CD8-positive, alpha-beta memory T cell (primary cell): Measurements from ENCODE around the gene AKAP1. TPM values are rescaled to one million over a fixed set of nuclear protein-coding genes. Genes with fewer than 3 reads are reported as not detected.
A peak's percentile ranks its signal among the peaks of the same experiment; 100 is the strongest.

ENCODE experiments used
- CTCF ChIA-PET: fragments of 350-600 bp; sonication (Branson Sonifier 250); formaldehyde crosslinking; loops from one replicate; lab custom pipeline; 2021; ENCODE audit warnings: antibody characterized with exemption; lab: Charles Lee
- POLR2A ChIA-PET: fragments of 350-600 bp; sonication (Branson Sonifier 250); formaldehyde crosslinking; loops from one replicate; lab custom pipeline; 2021; ENCODE audit warnings: antibody characterized with exemption; lab: Charles Lee
- DNase-seq, 5 donors: peaks; one replicate each; pipeline versions ENCODE4 v3.0.0 to v3.0.0-alpha.2; 2020 to 2022; ENCODE audit warnings: mixed read lengths in 1 of 5
- H3K27ac ChIP-seq: one replicate; pipeline ENCODE4 v1.7.0; 2013; ENCODE audit warnings: low read depth, mild to moderate bottlenecking, low read length, moderate library complexity
- H3K27me3 ChIP-seq: 2 replicates; pipeline ENCODE4 v1.7.0; 2013; ENCODE audit warnings: low read length, mild to moderate bottlenecking; ENCODE audit not compliant: insufficient read depth, poor library complexity, severe bottlenecking
- H3K36me3 ChIP-seq: 2 replicates; pipeline ENCODE4 v1.7.0; 2013; ENCODE audit warnings: mild to moderate bottlenecking, low read length, moderate library complexity; ENCODE audit not compliant: insufficient read depth
- H3K4me1 ChIP-seq: 2 replicates; pipeline ENCODE4 v1.7.0; 2013; ENCODE audit warnings: mild to moderate bottlenecking, low read length, moderate library complexity; ENCODE audit not compliant: insufficient read depth
- H3K4me3 ChIP-seq: 2 replicates; pipeline ENCODE4 v1.7.0; 2013; ENCODE audit warnings: mild to moderate bottlenecking, low read length
- H3K9me3 ChIP-seq: 2 replicates; pipeline ENCODE4 v1.7.0; 2013; ENCODE audit warnings: mild to moderate bottlenecking, low read length
- H3K27ac Mint-ChIP-seq, 8 donors: one replicate each; pipeline ENCODE4 v1.8.0; 2020 to 2021; ENCODE audit warnings: mixed read lengths in 8 of 8, mild to moderate bottlenecking in 6 of 8, inconsistent platforms in 3 of 8, moderate library complexity in 3 of 8
- H3K27me3 Mint-ChIP-seq, 2 donors: one replicate each; pipeline ENCODE4 v1.8.0; 2020 to 2021; ENCODE audit warnings: mixed read lengths in 2 of 2, mild to moderate bottlenecking in 1 of 2, moderate library complexity in 1 of 2
- H3K36me3 Mint-ChIP-seq, 3 donors: one replicate each; pipeline ENCODE4 v1.8.0; 2020 to 2021; ENCODE audit warnings: mixed read lengths in 3 of 3, inconsistent platforms in 1 of 3, mild to moderate bottlenecking in 1 of 3
- H3K4me1 Mint-ChIP-seq, 3 donors: one replicate each; pipeline ENCODE4 v1.8.0; 2020 to 2021; ENCODE audit warnings: mixed read lengths in 3 of 3, inconsistent platforms in 1 of 3, mild to moderate bottlenecking in 1 of 3
- H3K4me3 Mint-ChIP-seq, 7 donors: one replicate each; pipeline ENCODE4 v1.8.0; 2020 to 2021; ENCODE audit warnings: mixed read lengths in 7 of 7, mild to moderate bottlenecking in 6 of 7, moderate library complexity in 4 of 7, inconsistent platforms in 2 of 7
- H3K9me3 Mint-ChIP-seq, 5 donors: one replicate each; pipeline ENCODE4 v1.8.0; 2020 to 2022; ENCODE audit warnings: mixed read lengths in 5 of 5, mild to moderate bottlenecking in 3 of 5, moderate library complexity in 2 of 5, inconsistent platforms in 1 of 5
- polyA plus RNA-seq: library from polyadenylated mRNA; unstranded; fragments of 300-500 nt; fragmentation: Illumina TruSeq; gene quantifications from one replicate; pipeline ENCODE4 v1.2.3, GENCODE V29; 2021
- total RNA-seq, 2 experiments: library from RNA; stranded (reverse); gene quantifications; one replicate each; pipeline ENCODE4 v1.2.3, GENCODE V29; 2021

AKAP1 gene
- total and polyA plus RNA-seq, 3 experiments from 2014 or later: 22.2 to 49.7 (median 48.2) TPM

GRCh38 chr17:57125866-57126265, 40.8 kb downstream of the AKAP1 start:
- no peak for DNase-seq
- peak overlapping the region in 4 of 8 donors; percentile 1 to 59 (median 48) for H3K27ac Mint-ChIP-seq

GRCh38 chr17:57130708-57131461, 45.8 kb downstream of the AKAP1 start:
- Histone ChIP-seq H3K27me3 (no peaks in the 10 kb centered on the region), H3K36me3 (no peaks in the 10 kb centered on the region), H3K27ac (no peak overlapping the region), H3K9me3 (no peaks in the 10 kb centered on the region), H3K4me1 (no peaks in the 10 kb centered on the region), H3K4me3 (no peak overlapping the region)
- H3K4me1 Mint-ChIP-seq: peaks cover 0 to 5% (median 5%) of the 10 kb centered on the region in 3 donors
- H3K27ac Mint-ChIP-seq: no peak overlapping the region
- peak overlapping the region in 2 of 7 donors; percentile 38 to 51 for H3K4me3 Mint-ChIP-seq
- H3K36me3 Mint-ChIP-seq: no peaks in the 10 kb centered on the region
- no peaks in the 10 kb centered on the region for H3K9me3 Mint-ChIP-seq
- ChIA-PET CTCF (interaction anchor here (1.9 kb wide), 1 partner anchor 113 kb away, joined by 4 read pairs; no protein-coding TSS in a partner anchor), POLR2A (no interaction called here)
- peak; percentile 66 to 85 (median 72) for DNase-seq
- peaks cover 3 to 5% of the 10 kb centered on the region in 2 donors for H3K27me3 Mint-ChIP-seq

More at GRCh38 chr17:57125866-57126265, 40.8 kb downstream of the AKAP1 start:
- Mint-ChIP-seq H3K4me3 (no peak overlapping the region), H3K36me3 (peaks cover 0 to 43% (median 9%) of the 10 kb centered on the region in 3 donors), H3K4me1 (peaks cover 0 to 2% (median 2%) of the 10 kb centered on the region in 3 donors), H3K27me3 (peaks cover 0 to 2% of the 10 kb centered on the region in 2 donors), H3K9me3 (no peaks in the 10 kb centered on the region)
- ChIA-PET POLR2A (no interaction called here), CTCF (no interaction called here)
- Histone ChIP-seq H3K27me3 (no peaks in the 10 kb centered on the region), H3K4me1 (no peaks in the 10 kb centered on the region), H3K36me3 (peaks cover under 1% of the 10 kb centered on the region), H3K4me3 (no peak overlapping the region), H3K9me3 (no peaks in the 10 kb centered on the region), H3K27ac (no peak overlapping the region)

- H3K27me3 ChIP-seq: no peaks in the 10 kb centered on the region
- Mint-ChIP-seq H3K4me1 (peaks cover 0 to 5% (median 5%) of the 10 kb centered on the region in 3 donors), H3K36me3 (no peaks in the 10 kb centered on the region), H3K27me3 (peaks cover 4 to 6% of the 10 kb centered on the region in 2 donors), H3K4me3 (no peak overlapping the region), H3K27ac (no peak overlapping the region), H3K9me3 (no peaks in the 10 kb centered on the region)
- no peaks in the 10 kb centered on the region for H3K4me1 ChIP-seq
- H3K36me3 ChIP-seq: no peaks in the 10 kb centered on the region
- no peak for DNase-seq
- no peaks in the 10 kb centered on the region for H3K9me3 ChIP-seq
- POLR2A ChIA-PET: no interaction called here
- CTCF ChIA-PET: no interaction called here
- no peak overlapping the region for H3K27ac ChIP-seq
- H3K4me3 ChIP-seq: no peak overlapping the region
Measured at GRCh38 chr17:57132663-57133062, 47.6 kb downstream of the AKAP1 start.

GRCh38 chr17:57133486-57133885, 48.4 kb downstream of the AKAP1 start:
- Mint-ChIP-seq H3K4me1 (peaks cover 0 to 5% (median 5%) of the 10 kb centered on the region in 3 donors), H3K36me3 (no peaks in the 10 kb centered on the region), H3K4me3 (no peak overlapping the region), H3K9me3 (no peaks in the 10 kb centered on the region), H3K27me3 (peaks cover 4 to 6% of the 10 kb centered on the region in 2 donors), H3K27ac (no peak overlapping the region)
- Histone ChIP-seq H3K9me3 (no peaks in the 10 kb centered on the region), H3K4me1 (no peaks in the 10 kb centered on the region), H3K4me3 (no peak overlapping the region), H3K27me3 (no peaks in the 10 kb centered on the region), H3K27ac (no peak overlapping the region), H3K36me3 (no peaks in the 10 kb centered on the region)
- CTCF ChIA-PET: no interaction called here
- POLR2A ChIA-PET: no interaction called here
- no peak for DNase-seq

GRCh38 chr17:57135026-57135788, 50.2 kb downstream of the AKAP1 start:
- DNase-seq: no peak
- Histone ChIP-seq H3K36me3 (no peaks in the 10 kb centered on the region), H3K27ac (no peak overlapping the region), H3K9me3 (no peaks in the 10 kb centered on the region), H3K4me3 (no peak overlapping the region), H3K27me3 (no peaks in the 10 kb centered on the region), H3K4me1 (no peaks in the 10 kb centered on the region)
- peaks cover 0 to 5% (median 5%) of the 10 kb centered on the region in 3 donors for H3K4me1 Mint-ChIP-seq
- H3K4me3 Mint-ChIP-seq: no peak overlapping the region
- H3K9me3 Mint-ChIP-seq: no peaks in the 10 kb centered on the region
- no peaks in the 10 kb centered on the region for H3K36me3 Mint-ChIP-seq
- peak overlapping the region in 2 of 8 donors; percentile 21 to 45 for H3K27ac Mint-ChIP-seq
- peaks cover 5 to 6% of the 10 kb centered on the region in 2 donors for H3K27me3 Mint-ChIP-seq
- ChIA-PET CTCF (no interaction called here), POLR2A (no interaction called here)

GRCh38 chr17:57135789-57136291, 50.8 kb downstream of the AKAP1 start:
- H3K9me3 Mint-ChIP-seq: no peaks in the 10 kb centered on the region
- no peaks in the 10 kb centered on the region for H3K27me3 ChIP-seq
- no peak overlapping the region for H3K4me3 Mint-ChIP-seq
- H3K4me3 ChIP-seq: no peak overlapping the region
- H3K4me1 ChIP-seq: no peaks in the 10 kb centered on the region
- no peaks in the 10 kb centered on the region for H3K9me3 ChIP-seq
- peak overlapping the region in 1 of 8 donors; percentile 45 for H3K27ac Mint-ChIP-seq
- no peaks in the 10 kb centered on the region for H3K36me3 Mint-ChIP-seq
- H3K27ac ChIP-seq: no peak overlapping the region
- no peak for DNase-seq
- ChIA-PET CTCF (interaction anchor here (1.3 kb wide), 1 partner anchor 648 kb away, joined by 3 read pairs; no protein-coding TSS in a partner anchor), POLR2A (no interaction called here)
- peaks cover 0 to 4% (median 4%) of the 10 kb centered on the region in 3 donors for H3K4me1 Mint-ChIP-seq
- no peaks in the 10 kb centered on the region for H3K36me3 ChIP-seq
- H3K27me3 Mint-ChIP-seq: peaks cover 4 to 5% of the 10 kb centered on the region in 2 donors

- Histone ChIP-seq H3K27ac (no peak overlapping the region), H3K27me3 (no peaks in the 10 kb centered on the region), H3K4me3 (no peak overlapping the region), H3K9me3 (no peaks in the 10 kb centered on the region), H3K4me1 (no peaks in the 10 kb centered on the region), H3K36me3 (no peaks in the 10 kb centered on the region)
- no peaks in the 10 kb centered on the region for H3K4me1 Mint-ChIP-seq
- H3K27ac Mint-ChIP-seq: peak overlapping the region in 1 of 8 donors; percentile 42
- no peaks in the 10 kb centered on the region for H3K36me3 Mint-ChIP-seq
- peaks cover 3 to 5% of the 10 kb centered on the region in 2 donors for H3K27me3 Mint-ChIP-seq
- no peaks in the 10 kb centered on the region for H3K9me3 Mint-ChIP-seq
- DNase-seq: no peak
- POLR2A ChIA-PET: no interaction called here
- CTCF ChIA-PET: interaction anchor here (1.3 kb wide), 1 partner anchor 647 kb away, joined by 3 read pairs; no protein-coding TSS in a partner anchor
- no peak overlapping the region for H3K4me3 Mint-ChIP-seq
Measured at GRCh38 chr17:57136355-57136754, 51.3 kb downstream of the AKAP1 start.
